GM13976 (cell line): ENCODE measurements around the gene ME2.
"Not testable (repeated sequence)": the region's sequence is repeated elsewhere in the genome, so short reads cannot be mapped to it uniquely, and the experiment has no call there.

ENCODE experiments used
- DNase-seq: peaks from one replicate; pipeline ENCODE4 v3.0.0; 2012; ENCODE audit warnings: low spot score
- CTCF ChIP-seq: IDR thresholded peaks from 2 replicates; pipeline ENCODE4 v1.5.1; 2012; ENCODE audit warnings: borderline replicate concordance, mild to moderate bottlenecking; ENCODE audit not compliant: insufficient read depth; ENCODE audit errors: extremely low read depth, missing control alignments, control extremely low read depth
- in situ Hi-C: fragments of 300-500 bp; cut with MboI; formaldehyde crosslinking; loops from one replicate; pipeline ENCODE4 v1.12.0; 2022; ENCODE audit warnings: low sequenced_read_pairs, mixed read lengths, inconsistent platforms; ENCODE audit not compliant: unreplicated experiment

The ME2 gene

GRCh38 chr18:50878345-50879301, at the start of gene ME2:
TSS of gene ME2 (plus strand) at chr18:50879118. CDS start at chr18:50895821, 16,703 bp downstream.
- no peak for TF ChIP-seq CTCF
- in situ Hi-C loops, result no loop called here
- DNase-seq, result peak; percentile 98

GRCh38 chr18:50829644-50830043, 49.3 kb upstream of the ME2 start:
- in situ Hi-C loops, result no loop called here
- no peak for TF ChIP-seq CTCF
- no peak for DNase-seq

- TF ChIP-seq CTCF, result peak; percentile 6
- peak; percentile 47 for DNase-seq
- in situ Hi-C loops, result no loop called here
These were observed 48.4 kb upstream of the ME2 start for GRCh38 chr18:50830544-50830943.

- no peak for TF ChIP-seq CTCF
- DNase-seq, result peak; percentile 57
- in situ Hi-C loops, result no loop called here
These were observed 46.2 kb upstream of the ME2 start for GRCh38 chr18:50832754-50833153.

- in situ Hi-C loops, result not testable (repeated sequence)
These were observed 45.4 kb upstream of the ME2 start for GRCh38 chr18:50833496-50833895.

GRCh38 chr18:50836521-50836957, 42.4 kb upstream of the ME2 start:
- in situ Hi-C loops, result no loop called here
- no peak for TF ChIP-seq CTCF
- no peak for DNase-seq

More at GRCh38 chr18:50833496-50833895, 45.4 kb upstream of the ME2 start:
- DNase-seq, result not testable (repeated sequence)

- in situ Hi-C loops, result no loop called here
- DNase-seq, result no peak
- no peak for TF ChIP-seq CTCF
These were observed 39.6 kb upstream of the ME2 start for GRCh38 chr18:50839341-50839740.
